Muscle of arm (tissue), 12 donors: ENCODE data around the gene CCDC152. TPM values are rescaled to one million over a fixed set of nuclear protein-coding genes. Genes with fewer than 3 reads are reported as not detected.

Source experiments
- DNase-seq: peaks from one replicate; pipeline ENCODE4 v3.0.0-alpha.2; 2013
- polyA plus RNA-seq, 12 donors: library from polyadenylated mRNA; unstranded; fragments of 120-200 nt; gene quantifications; one replicate each; pipeline ENCODE4 v1.2.1, GENCODE V29; 2013; ENCODE audit not compliant: insufficient read length in 12 of 12

CCDC152 gene
- polyA plus RNA-seq, 12 donors: 3.2 to 16.5 (median 5.1) TPM; not detected in 1

DNA sequence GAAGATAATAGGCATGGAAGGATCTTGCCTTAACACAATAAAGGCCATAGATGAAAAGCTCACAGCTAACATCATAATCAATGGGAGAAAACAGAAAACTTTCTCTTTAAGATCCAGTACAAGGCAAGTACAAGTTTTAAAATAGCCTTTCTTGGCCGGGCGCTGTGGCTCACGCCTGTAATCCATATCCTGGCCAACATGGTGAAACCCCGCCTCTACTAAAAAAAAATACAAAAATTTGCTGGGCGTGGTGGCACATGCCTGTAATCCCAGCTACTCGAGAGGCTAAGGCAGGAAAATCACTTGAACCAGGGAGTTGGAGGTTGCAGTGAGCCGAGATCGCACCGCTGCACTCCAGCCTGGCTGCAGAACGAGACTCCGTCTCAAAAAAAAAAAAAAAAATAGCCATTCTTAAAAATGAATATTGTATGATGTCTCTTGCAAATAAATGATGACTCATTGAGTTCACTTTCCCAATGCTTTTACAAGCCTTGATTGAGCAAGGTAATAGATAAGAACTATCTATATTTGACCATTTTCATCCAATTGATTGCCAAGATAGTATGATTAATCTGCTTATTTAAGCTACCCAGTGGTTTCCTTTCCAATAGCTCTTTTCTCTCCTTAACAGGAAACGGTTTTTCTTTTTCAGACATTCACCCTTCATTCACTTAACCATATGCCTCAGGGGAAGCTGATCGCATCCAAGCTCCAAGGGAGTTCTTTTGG lies 15.8 kb downstream of the CCDC152 start:
- no peak for DNase-seq

DNA sequence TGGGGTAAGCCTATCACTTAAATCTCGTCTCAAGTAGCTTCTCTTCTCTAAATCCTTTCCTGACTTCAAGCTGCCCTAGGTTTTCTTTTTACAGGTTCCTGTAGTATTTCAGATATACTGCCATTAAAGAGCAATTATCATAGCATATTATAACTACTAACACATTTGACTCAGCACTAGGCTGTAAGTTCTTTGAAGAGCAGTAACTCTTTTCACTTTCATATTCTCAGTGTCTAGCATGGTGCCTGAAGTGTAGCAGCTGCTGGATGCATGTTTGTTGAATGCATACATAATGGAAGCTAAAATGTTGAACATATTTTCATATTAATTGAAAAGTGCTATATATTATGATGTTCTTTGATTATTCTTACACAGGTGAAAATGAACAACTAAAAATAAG lies 22.5 kb downstream of the CCDC152 start:
- DNase-seq: no peak

DNA sequence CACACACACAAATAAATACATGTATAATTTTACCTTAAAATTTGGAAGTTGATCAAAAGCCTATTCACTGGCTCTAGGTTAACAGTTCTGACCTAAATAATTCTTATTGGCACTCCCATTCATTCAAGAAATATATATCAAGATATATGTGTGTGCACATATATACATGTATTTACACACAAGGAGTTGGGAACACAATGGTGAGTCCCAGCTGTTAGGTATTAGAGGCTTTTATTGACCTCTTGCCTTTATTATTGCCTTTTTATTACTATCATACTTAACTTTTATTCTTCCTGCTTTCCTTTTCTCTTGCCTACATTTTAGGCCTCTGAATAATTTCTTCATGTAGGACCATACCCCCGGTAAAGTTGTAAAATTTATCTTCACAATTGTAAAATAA lies 25.0 kb downstream of the CCDC152 start:
- DNase-seq: no peak

DNA sequence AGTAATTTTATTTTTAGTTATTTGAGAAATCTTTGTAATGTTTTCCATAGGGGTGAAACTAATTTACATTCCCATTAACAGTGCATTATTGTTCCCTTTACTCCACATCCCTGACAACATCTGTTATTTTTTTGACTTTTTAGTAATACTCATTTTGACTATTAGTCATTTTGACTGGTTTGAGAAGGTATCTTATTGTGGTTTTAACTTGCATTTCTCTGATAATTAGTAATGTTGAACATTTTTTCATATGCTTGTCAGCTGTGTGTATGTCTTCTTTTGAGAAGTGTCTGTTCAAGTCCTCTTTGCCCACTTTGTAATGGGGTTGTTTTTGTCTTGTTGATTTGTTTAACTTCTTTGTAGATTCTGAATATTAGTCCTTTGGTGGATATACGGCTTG lies 27.5 kb downstream of the CCDC152 start:
- no peak for DNase-seq

DNA sequence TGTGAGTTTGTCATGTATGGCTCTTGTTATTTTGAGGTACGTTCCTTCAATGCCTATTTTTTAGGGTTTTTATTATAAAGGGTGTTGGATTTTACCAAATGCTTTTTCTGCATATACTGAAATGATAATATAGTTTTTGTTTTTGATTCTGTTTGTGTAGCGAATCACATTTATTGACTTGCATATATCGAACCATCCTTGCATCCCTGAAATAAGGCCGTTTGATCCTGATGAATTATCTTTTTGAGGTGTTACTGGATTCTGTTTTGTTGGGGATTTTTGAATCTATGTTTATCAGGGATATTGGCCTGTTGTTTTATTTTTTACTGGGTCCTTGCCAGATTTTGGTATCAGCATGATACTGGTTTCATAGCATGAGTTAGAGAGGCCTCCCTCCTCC lies 29.1 kb downstream of the CCDC152 start:
- DNase-seq: no peak

DNA sequence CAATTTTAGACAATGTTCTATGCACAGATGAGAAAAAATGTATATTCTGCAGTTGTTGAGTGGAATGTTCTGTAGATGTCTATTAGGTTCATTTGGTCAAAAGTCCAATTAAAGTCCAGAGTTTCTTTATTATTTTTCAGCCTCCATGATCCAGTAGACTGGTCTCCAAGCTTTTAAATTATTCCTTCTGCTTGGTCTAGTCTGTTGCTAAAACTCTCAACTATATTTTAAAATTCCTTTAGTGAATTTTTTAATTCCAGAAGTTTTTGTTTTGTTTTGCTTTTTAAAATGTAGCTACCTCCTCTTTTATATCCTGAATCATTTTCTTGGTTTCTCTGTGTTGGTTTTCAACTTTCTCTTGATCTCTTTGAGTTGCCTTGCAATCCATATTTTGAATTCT lies 30.5 kb downstream of the CCDC152 start:
- no peak for DNase-seq

DNA sequence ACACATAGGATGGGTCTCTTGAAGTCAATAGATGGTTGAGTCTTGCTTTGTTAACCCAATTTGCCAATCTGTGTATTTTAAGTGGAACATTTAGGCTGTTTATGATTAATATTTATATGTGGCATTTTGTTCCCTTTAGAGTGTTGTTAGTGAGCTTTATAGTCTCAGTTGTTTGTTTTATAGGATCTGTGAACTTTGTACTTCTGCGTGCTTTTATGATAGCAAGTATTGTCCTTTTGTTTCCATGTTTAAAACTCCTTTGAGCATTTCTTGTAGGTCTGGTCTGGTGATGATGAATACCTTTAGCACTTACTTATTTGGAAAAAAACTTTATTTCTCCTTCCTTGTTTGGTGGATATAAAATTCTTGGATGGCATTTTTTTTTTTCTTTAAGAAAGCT lies 31.2 kb downstream of the CCDC152 start:
- DNase-seq: no peak

DNA sequence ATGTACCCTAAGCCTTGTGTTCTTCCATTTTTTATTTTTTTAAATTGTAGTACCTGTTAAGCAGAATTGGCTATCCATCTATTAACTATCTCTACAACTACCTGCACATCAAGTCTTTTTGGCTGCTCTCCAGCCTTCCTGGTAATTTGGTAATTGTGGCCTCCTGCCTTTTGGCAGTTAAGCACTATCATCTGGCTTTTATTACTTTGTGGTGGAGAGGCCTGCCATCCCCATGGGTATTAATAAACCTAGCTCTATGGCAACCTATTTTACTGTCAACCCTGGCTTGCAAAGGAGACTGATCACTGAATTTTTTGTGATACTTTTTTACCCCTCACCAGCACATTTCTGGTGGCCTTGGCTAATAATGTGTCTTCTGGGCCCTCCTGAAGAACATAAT lies 34.5 kb downstream of the CCDC152 start:
- no peak for DNase-seq

DNA sequence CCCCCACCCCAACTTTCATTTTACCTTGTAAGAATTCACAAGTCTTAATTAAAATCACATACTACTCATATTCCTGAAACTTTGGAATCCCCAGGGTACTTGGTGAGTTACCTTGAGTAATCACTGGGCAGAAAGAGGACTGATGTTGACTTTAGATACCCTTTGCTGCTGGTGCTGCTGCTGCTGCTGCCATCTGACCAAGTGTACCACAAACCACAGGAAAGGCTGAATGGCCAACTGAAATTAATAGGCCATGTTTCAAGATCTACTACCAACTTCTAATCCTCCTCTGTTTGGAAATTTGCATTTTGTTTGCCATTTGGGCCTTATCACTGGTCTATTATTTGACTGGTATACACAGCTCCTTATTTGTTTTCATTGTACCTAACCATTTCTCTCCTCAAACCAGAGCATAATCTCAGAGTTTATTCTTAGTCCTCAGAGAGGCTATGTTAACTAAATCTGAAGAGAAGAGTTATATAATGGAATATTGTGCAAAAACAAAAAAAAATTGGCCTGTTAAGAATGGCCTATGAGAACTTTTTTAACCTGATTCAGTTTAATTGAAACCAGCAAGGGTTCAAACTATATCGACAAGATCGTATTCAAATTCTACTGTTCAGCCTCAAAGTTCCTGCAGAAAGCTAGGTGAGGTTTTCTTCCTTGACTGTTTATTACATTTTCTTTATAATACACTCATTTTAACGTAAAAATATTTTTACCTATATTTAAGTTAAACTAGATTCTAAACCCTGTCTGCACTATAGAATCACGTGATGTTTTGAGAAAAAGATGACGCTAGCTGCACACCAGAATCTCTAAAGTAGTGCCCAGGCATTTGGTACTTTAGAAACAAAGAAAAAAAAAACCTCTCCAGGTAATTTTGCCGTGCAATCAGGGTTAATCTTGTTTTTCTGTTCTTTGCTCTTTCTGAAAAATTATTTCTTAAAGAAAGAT lies 41.9 kb downstream of the CCDC152 start:
- DNase-seq: no peak

DNA sequence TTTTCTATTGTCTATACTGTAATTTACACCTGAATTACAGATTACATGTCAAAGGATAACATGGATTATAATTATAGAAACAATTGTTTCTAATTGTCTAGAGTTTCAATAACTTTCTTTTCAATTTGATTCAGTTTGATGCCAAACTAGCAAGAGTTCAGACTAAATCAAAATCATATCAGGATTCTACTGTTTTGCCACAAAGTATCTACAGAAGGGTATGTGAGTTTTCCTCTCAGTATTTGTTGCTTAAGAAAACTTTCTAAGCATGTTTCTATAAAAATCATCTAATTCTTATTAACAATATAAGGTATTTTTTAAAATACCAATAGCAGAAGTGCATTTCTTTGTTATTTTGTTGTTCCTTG lies 42.6 kb downstream of the CCDC152 start:
- no peak for DNase-seq

DNA sequence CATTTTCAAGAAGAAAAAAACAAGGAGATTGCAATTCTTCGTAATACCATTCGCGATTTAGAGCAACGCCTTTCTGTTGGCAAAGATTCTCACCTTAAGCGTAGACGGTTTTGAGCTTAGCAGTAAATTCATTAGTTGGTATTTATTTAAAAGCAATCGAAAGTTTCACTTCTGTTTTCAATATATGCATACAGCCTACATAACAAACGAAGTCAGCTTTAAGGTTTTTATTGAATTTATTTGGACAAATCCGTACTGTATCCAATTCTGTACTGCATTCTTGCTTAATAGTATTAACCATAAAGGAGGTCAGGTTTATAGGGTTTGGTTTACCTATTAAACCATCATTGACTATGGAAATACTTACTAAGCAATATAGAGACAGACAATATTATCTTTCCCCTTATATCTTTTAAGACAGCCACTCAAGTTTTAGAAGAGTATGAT lies 43.1 kb downstream of the CCDC152 start:
- DNase-seq: no peak

DNA sequence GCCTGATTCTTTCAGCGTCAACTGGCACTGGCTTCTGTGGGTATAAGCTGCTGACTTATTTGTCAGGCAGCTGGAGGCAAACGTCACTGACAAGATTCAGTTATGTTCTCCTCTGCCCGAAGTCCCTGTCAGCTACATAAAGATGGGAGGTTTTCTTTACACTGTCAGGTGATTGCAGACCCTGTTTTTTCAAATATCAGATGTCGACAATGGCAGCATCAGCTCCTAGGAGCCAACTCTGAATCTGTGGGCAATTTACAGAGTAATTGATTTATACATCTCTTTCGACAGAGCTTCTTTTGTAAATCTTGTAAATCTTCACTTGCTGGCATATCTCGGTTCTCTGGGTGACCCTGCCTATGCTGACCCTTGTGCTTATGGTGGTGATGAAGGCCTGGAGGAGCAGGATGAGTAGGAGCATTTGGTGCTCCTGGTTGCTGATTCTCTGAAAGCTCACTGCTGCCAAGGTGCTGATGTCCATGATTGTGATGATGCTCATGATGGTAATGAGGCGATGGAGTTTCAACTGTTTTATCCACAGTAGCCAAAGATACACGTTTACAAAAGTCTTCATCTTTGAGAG lies 44.2 kb downstream of the CCDC152 start:
- DNase-seq: no peak

DNA sequence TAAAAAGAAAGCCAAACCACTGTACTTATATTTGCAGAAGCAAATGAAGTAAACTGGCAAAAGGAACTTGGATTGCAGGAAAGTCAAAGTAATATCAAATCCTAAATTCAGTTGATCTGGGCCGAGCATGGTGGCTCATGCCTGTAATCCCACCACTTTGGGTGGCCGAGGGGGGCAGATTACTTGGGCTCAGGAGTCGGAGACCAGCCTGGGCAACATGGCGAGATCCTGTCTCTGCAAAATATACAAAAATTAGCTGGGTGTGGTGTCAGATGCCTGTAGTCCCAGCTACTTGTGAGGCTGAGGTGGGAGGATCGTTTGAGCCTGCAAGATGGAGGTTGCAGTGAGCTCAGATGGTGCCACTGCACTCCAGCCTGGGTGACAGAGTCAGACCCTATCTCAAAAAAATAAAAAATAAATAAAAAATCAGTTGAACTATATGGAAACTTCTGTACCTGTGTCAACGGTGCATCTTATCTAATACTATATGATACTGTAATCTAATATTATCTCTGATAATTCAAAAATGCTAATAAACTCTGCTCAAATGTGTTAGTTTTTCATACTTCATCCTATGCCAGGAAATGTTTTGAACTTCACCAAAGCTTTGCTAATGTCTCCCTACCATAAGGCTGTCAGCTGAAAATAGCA lies 45.0 kb downstream of the CCDC152 start:
- no peak for DNase-seq

DNA sequence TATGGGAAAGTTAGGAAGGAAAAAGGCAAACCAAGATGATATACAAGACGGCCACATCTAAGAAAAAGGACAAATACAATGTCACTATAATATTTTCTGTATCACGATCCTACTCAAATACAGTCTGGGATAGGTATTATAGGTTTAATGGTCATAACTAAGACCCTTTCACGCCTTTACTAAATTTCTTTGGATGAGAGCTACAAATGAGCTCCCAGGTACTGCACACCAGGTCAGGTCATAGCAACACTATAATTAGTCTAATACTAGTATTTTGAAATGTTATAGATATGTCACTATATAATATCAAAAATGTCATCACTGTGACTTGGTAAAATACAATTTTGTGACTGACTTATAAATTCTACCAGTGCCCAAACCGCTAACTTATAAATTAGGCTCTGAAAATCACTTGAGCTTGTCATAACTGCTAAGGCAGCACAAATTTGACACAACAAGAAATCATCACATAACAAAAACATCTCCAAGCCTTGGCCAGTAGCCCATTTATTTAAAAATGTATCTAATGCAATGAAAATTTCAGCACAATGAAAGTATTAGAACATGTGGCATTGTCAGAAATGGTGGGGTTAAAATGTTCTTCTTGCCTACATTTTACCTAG lies 48.2 kb downstream of the CCDC152 start:
- no peak for DNase-seq

DNA sequence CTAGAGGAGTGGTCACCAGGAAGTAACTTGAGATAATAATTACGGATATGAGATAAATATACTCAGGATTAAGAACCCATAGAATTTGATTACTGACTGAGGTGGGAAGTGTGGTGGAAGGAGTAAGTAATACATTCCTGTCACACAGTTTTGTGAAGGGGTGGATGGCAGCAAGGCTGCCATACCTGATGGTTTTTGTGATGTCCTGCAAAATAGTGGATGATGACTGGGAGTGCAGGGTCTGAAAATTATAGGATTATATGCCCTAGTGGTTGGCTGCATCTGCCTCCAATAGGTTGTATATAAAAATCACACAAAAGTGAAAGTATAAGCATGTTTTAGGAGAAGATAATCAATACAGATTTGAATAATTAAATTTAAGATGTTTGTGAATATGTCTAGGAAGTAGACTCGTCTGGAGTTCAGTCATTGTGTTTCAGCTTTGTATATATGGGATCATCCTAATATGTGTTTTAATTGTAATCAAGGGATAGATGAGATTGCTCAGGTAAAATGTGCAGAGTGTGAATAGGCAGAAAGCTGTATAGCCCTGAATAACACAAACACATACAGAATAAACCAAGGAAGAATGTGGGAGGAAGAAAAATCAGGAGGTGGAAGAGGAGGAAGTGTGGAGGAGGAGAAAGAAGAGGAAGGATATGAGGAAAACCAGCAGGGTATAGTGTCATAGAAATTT lies 49.5 kb downstream of the CCDC152 start:
- DNase-seq: no peak

DNA sequence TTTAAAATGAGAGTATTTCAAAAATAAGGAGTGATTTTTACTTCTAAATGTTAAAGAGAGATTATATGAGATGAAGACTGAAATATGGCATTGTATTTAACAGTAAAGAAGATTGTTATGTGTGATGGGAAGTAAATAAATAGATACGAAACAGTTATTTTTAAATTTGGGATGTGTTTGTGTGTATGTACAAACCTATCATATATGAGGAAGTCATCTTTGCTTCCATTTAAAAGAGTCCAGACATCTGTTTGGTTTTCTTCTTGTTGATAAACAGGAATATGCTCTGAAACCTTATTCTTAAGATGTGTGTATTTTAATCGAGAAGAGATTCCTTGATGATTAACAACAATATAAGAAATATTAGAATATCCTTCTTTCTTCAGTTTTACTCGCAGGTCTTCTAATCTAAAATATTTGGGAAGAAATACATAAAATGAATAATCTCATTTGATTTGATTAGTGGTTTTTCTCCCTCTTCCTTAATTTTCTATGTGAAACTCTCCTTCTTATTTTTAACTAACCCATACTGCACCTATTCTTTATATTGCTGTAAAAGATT lies 50.2 kb downstream of the CCDC152 start:
- DNase-seq: no peak

DNA sequence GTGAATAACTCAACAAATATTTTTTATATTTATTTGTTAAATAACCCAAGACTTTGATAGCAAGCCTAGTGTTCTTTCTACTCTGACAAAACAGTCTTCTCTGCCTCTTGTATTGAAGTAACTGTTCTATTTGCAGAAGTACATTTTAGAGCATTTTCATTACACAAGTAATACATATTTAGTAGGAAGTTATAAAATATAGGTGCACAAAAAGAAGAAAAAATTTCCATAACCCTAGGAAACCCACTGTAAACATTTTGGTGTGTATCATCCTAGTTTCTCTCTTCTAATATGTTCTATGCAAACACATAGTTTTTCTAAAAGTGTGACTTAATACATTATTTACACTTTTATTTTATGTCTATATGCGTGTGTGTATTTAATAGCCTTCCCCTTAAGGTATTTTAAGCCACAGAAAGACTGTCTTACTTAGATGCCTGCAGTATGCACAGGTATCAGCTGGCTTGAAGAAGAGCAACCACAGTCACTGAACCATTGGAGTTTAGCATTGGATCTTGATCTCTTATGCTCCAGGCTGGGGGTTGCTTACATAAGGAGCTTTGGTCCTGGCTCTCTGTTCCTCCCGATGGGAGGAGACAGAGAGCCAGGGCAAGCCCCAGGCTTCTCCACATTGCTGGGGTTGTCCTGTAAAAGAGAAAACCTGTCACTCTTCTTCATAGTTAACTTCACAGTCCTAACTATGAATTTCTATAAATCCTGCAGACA lies 51.3 kb downstream of the CCDC152 start:
- DNase-seq: no peak

DNA sequence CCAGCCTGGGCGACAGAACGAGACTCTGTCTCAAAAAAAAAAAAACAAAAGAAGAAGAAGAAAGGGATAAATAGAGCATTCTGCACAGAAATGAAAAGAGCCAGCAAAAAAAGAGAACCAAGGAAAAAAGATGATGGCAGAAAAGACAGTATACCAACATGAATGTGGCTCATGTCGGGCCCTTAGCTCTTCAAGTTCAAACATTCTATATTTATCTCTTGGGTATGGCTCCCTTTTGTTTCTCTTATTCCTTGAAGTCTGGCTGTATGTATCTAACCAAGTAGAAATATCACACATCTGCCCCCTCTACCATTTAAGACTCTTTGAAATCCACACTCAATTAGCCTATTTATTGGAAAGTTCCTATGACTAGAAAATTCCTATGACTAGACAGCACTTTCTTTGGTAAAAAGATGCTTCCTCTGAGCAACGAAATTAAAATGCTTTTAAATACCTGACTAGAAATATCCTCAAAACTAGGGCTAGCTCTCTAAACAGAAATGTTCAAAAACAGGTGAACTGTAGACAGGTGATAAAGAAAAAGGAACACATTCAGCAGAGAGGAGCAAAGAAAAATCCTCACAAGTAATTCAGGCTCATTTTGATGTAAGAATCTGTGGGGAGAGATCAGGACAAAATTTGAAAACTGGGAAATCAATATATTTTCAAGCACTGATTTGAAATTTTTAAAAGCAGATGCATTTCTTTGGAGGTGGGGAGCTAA lies 52.4 kb downstream of the CCDC152 start:
- no peak for DNase-seq
